ENCODE measurements around the gene CHODL. TPM values are rescaled to one million over a fixed set of nuclear protein-coding genes. Genes with fewer than 3 reads are reported as not detected.

Gene CHODL
- total RNA-seq (ENCODE audit: low replicate concordance): 4.8 and 5.7 TPM in 2 replicates
- long read RNA-seq, partial matches to known transcripts: 1 of 8 reads
- long read RNA-seq, other reads (novel, unspliced or antisense): 5 of 8 reads

GRCh38 chr21:18244671-18245463, at the start of gene CHODL:
Gene CHODL (plus strand): TSS chr21:18244833. CDS start chr21:18245224, 391 bp downstream.
- peak within 1 kb of the TSS; percentile 87 for H3K4me3 Mint-ChIP-seq
- no peak within 1 kb of the TSS for H3K27ac Mint-ChIP-seq
- H3K4me1 Mint-ChIP-seq (ENCODE audit: unreplicated experiment): peaks cover 6% of the 10 kb centered on the region
- H3K9me3 Mint-ChIP-seq: no peaks in the 10 kb centered on the region
- no peaks in the 10 kb centered on the region for H3K36me3 Mint-ChIP-seq
- peak; percentile 72 for DNase-seq (ENCODE audit: extremely low spot score, unreplicated experiment)
- TF ChIP-seq CTCF (conservative IDR thresholded peaks at IDR 0.05): no peak
- H3K27me3 Mint-ChIP-seq: peaks cover 66% of the 10 kb centered on the region

- Mint-ChIP-seq H3K4me1 (ENCODE audit: unreplicated experiment) (no peaks in the 10 kb centered on the region), H3K9me3 (no peaks in the 10 kb centered on the region), H3K27me3 (no peaks in the 10 kb centered on the region), H3K36me3 (no peaks in the 10 kb centered on the region), H3K4me3 (no peak overlapping the region), H3K27ac (no peak overlapping the region)
- no peak for TF ChIP-seq CTCF (conservative IDR thresholded peaks at IDR 0.05)
- no peak for DNase-seq (ENCODE audit: extremely low spot score, unreplicated experiment)
Measured at GRCh38 chr21:18204931-18205330, 39.7 kb upstream of the CHODL start.

GRCh38 chr21:18218331-18218730, 26.3 kb upstream of the CHODL start:
- no peaks in the 10 kb centered on the region for H3K36me3 Mint-ChIP-seq
- peaks cover 3% of the 10 kb centered on the region for H3K27me3 Mint-ChIP-seq
- H3K27ac Mint-ChIP-seq: no peak overlapping the region
- no peak for TF ChIP-seq CTCF (conservative IDR thresholded peaks at IDR 0.05)
- no peak overlapping the region for H3K4me3 Mint-ChIP-seq
- H3K9me3 Mint-ChIP-seq: peaks cover 6% of the 10 kb centered on the region
- no peaks in the 10 kb centered on the region for H3K4me1 Mint-ChIP-seq (ENCODE audit: unreplicated experiment)
- no peak for DNase-seq (ENCODE audit: extremely low spot score, unreplicated experiment)

- Mint-ChIP-seq H3K4me1 (ENCODE audit: unreplicated experiment) (no peaks in the 10 kb centered on the region), H3K36me3 (no peaks in the 10 kb centered on the region), H3K27ac (no peak overlapping the region), H3K27me3 (peaks cover 3% of the 10 kb centered on the region), H3K4me3 (no peak overlapping the region), H3K9me3 (peaks cover 6% of the 10 kb centered on the region)
- TF ChIP-seq CTCF (conservative IDR thresholded peaks at IDR 0.05): no peak
- DNase-seq (ENCODE audit: extremely low spot score, unreplicated experiment): no peak
Measured at GRCh38 chr21:18220498-18220897, 24.1 kb upstream of the CHODL start.

- Mint-ChIP-seq H3K36me3 (no peaks in the 10 kb centered on the region), H3K4me3 (no peak overlapping the region), H3K27ac (no peak overlapping the region), H3K9me3 (peaks cover 6% of the 10 kb centered on the region), H3K4me1 (ENCODE audit: unreplicated experiment) (no peaks in the 10 kb centered on the region), H3K27me3 (peaks cover 3% of the 10 kb centered on the region)
- DNase-seq (ENCODE audit: extremely low spot score, unreplicated experiment): no peak
- TF ChIP-seq CTCF (conservative IDR thresholded peaks at IDR 0.05): no peak
Measured at GRCh38 chr21:18222346-18222745, 22.3 kb upstream of the CHODL start.

Data from type B pancreatic cell (in vitro differentiated cells).